GM10248 (cell line): ENCODE measurements around the gene DCST2.

ENCODE experiments used
- CTCF ChIA-PET: fragments of 300-600 bp; sonication (Branson Sonifier 250); formaldehyde crosslinking; extraction: SDS; loops from one replicate; lab custom pipeline; 2021; ENCODE audit warnings: antibody characterized with exemption; lab: Yijun Ruan, JAX
- POLR2A ChIA-PET: fragments of 350-650 bp; sonication (Branson Sonifier 250); formaldehyde crosslinking; extraction: SDS; loops from one replicate; lab custom pipeline; 2020; ENCODE audit warnings: antibody characterized with exemption; lab: Yijun Ruan, JAX
- DNase-seq: peaks from one replicate; pipeline ENCODE4 v3.0.0; 2012; ENCODE audit errors: extremely low spot score
- TF ChIP-seq, protein P1 (sequence below): IDR thresholded peaks from 2 replicates; pipeline ENCODE4 v1.5.1; 2012; ENCODE audit warnings: mild to moderate bottlenecking, low read depth; ENCODE audit errors: extremely low read depth, missing control alignments, control extremely low read depth

DCST2 gene

DNA sequence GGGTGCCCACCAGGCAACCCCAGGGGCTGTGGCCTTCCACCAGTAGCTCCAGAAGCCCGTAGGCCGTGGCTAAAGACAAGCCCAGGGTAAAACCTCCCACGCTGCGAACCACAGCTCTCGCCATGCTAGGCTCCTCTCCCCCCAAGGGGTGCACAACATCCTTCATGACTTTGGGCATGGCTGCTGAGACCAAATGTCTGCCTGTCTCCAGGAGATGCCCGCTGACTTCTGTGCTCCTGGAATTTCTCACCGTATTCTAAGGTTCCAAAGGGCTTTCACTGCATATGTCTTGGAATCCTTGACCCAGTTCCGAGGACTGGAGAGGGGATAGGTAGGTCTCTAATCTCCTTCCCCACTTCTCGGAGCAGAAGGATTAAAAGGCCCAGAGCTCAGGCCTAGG is at the start of gene DCST2, which contains the start of gene DCST1:
Gene DCST2, minus strand, starts transcription at position 258 of the 400 bp plus-strand sequence. Its CDS starts 80 bp downstream, at position 178.
Gene DCST1, plus strand, starts transcription at position 301 of the 400 bp plus-strand sequence. CDS start 213 bp downstream, outside the sequence.
- TF ChIP-seq, protein P1, sequence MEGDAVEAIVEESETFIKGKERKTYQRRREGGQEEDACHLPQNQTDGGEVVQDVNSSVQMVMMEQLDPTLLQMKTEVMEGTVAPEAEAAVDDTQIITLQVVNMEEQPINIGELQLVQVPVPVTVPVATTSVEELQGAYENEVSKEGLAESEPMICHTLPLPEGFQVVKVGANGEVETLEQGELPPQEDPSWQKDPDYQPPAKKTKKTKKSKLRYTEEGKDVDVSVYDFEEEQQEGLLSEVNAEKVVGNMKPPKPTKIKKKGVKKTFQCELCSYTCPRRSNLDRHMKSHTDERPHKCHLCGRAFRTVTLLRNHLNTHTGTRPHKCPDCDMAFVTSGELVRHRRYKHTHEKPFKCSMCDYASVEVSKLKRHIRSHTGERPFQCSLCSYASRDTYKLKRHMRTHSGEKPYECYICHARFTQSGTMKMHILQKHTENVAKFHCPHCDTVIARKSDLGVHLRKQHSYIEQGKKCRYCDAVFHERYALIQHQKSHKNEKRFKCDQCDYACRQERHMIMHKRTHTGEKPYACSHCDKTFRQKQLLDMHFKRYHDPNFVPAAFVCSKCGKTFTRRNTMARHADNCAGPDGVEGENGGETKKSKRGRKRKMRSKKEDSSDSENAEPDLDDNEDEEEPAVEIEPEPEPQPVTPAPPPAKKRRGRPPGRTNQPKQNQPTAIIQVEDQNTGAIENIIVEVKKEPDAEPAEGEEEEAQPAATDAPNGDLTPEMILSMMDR: no peak
- CTCF ChIA-PET: interaction anchor here (1.2 to 4.4 kb wide), 5 partner anchors 10 to 134 kb away, joined by 3 to 22 read pairs (median 4); partner anchors contain the start of gene ADAM15
- POLR2A ChIA-PET: no interaction called here

DNA sequence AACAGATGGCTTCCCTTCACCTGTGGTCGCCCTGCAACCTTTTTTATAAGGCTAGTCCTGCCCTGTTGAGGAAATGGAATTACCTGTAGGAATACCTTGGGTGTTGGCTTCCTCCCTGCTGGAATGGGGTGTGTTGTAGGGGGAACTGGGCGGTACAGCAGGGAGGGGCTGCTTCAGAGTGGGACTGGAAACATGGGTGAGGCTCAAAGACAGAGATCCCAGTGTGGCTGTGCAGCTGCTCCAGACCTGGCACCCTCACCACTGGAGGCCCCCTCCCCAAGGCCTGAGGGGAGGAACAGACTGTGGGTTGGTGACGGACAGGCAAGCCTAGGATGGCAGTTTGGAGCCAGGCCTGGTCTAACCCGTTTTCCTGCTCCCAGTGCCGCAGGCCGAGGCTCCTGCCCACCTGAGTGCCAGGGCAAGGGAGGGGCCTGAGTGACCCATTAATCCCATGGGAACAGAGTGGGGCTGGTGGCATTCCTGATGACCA is 49.5 kb upstream of the DCST2 start:
- DNase-seq: no peak
- ChIA-PET CTCF (interaction anchor here (1.0 to 5.1 kb wide), 7 partner anchors 8 to 523 kb away, joined by 3 to 169 read pairs (median 42); partner anchors contain the start of genes EFNA4 and KRTCAP2), POLR2A (interaction anchor here (0.5 kb wide), 1 partner anchor 13 kb away, joined by 4 read pairs; no protein-coding TSS in a partner anchor)
- TF ChIP-seq, protein P1: no peak

More for the DNA sequence above, at the start of gene DCST2, which contains the start of gene DCST1:
- no peak for DNase-seq

DNA sequence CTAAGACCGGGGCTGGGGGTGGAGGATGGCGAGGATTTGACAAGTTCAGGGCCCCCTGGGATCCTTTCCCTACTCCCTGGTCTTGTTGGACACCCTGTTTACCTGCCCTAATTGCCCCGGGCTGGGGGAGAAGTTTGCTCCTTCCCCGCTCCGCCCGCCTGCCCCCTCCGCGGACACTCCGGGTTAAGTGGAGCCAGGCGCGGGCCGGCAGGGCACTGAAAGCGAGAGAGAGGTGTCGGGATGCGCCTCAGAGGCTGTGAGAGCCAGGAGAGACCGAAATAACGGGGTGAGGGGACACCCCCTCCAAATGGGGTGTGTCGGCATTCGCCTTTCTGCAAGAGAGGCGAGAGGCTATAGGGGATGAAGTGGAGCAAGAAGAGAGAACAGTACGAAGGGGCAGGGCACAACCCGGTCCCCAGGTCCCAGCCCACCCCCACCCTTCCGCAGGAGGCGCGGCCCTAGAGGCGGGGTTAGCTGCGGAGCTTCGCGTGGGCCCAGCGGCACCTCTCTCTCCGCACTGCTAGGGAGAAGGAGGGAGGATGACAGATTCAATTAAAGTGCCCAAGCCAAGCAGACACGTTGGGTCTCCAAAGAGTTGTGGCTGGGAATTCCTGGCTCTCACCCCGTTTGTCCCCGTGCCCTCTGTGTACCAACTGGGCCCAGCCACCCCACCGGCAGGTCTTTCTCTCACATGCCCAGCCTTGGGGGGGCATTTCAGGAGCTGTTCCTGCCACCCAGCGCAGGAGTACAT is 48.9 kb upstream of the DCST2 start:
- POLR2A ChIA-PET: interaction anchor here (0.5 kb wide), 1 partner anchor 13 kb away, joined by 4 read pairs; no protein-coding TSS in a partner anchor
- CTCF ChIA-PET: interaction anchor here (1.0 to 5.1 kb wide), 2 partner anchors 23 to 90 kb away, joined by 3 to 169 read pairs; partner anchors contain the start of genes EFNA4 and KRTCAP2
- TF ChIP-seq, protein P1: no peak

DNA sequence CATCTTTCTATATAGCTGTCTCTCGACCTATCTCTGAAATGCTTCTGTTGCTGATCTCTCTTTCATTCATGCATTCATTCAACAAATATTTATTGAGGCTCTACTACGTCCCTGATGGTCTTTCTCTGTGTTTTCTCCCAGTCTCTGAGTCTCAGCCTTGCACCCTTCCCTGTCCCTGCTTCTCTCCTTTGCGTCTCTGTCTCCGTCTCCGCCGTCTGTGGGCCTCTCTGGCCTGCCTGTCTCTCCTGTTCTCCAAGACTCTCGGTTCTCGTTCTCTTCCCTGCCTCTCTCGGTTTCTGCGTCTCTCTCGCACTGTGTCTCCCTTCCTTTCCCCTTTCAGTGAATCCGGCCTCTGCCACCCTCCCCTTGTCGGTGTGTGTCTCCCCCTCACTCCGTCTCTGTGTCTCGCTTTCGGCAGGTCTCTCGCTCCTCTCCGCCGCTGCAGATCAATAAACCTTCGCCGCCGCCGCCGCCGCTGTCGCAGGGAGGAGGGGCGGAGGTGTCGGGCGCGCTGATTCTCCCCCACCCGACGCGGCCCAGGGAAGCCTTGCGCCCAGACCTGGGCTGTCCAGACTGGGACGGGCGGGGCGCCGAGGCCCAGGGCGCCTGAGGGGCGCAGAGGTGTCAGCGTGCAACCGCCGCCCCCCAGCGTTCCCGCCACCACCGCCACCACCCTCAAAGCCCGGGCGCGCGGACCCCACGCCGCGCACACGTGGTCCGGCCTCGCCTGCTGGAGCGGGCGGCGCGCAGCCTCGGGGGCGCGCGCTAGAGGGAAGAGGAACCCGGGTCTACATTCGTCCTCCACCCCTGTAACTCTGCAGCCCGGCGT is 48.1 kb upstream of the DCST2 start:
- CTCF ChIA-PET: interaction anchor here (1.0 to 5.1 kb wide), 9 partner anchors 8 to 91 kb away, joined by 3 to 169 read pairs (median 4); partner anchors contain the start of genes EFNA4 and KRTCAP2
- no peak for DNase-seq
- TF ChIP-seq, protein P1: no peak
- POLR2A ChIA-PET: no interaction called here

More for the DNA sequence above, 48.9 kb upstream of the DCST2 start:
- DNase-seq: no peak

DNA sequence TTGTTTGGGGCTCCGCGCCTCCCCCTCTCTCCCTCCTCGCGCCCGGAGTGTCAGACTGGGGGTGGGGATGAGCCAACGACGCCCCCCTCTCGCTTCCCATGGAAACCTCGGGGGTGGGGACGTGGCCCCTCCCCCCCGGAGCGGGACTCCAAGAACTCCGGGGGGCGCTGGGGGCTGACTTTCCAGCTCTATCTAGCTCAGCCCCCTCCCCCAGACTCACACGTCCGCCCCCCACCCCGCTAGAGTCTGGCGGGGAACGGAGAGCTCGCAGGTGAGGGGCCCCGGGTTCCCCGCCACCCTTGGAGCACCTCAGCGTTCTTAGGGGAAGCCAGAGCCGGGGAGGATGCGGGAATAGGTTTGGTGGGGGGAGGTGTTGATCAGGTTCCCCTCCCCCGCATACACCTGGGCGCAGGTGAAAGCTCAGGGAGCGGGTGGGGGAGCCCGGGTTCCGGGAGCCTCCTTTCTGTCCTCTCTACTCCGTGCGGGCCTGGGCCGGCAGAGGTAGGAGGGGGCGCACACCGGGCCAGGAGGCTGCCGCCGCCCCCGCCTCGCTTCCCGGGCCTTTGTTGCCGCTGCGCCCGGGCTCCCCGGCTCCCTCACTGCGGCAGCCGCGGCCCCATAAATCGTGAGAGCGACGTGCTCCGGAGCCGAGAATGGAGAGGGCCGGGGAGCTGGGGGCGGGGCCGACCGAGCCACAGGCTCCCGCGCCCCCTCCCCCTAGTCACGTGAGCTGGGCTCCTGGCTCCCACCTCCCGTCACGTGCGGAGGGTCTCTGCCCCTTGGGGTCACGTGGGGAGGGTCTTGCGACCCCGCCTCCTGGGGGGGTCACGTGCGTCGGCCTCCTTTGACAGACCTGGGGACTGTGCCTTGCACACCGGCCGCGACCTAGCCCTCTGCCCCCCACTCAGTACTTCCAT is 47.0 kb upstream of the DCST2 start:
- TF ChIP-seq, protein P1: no peak
- no peak for DNase-seq
- CTCF ChIA-PET: interaction anchor here (1.0 to 2.7 kb wide), 8 partner anchors 9 to 88 kb away, joined by 3 to 10 read pairs (median 4); no protein-coding TSS in a partner anchor
- POLR2A ChIA-PET: no interaction called here
